NCI-H2107 treated with DMSO at 0.1 percent for 48 hours (cell line): ENCODE results near the gene OLFML2A.

Experiments used
- DNase-seq: peaks from one replicate; lab custom pipeline; 2025; ENCODE audit not compliant: unreplicated experiment; lab: John Stamatoyannopoulos, UW

The OLFML2A gene

DNA sequence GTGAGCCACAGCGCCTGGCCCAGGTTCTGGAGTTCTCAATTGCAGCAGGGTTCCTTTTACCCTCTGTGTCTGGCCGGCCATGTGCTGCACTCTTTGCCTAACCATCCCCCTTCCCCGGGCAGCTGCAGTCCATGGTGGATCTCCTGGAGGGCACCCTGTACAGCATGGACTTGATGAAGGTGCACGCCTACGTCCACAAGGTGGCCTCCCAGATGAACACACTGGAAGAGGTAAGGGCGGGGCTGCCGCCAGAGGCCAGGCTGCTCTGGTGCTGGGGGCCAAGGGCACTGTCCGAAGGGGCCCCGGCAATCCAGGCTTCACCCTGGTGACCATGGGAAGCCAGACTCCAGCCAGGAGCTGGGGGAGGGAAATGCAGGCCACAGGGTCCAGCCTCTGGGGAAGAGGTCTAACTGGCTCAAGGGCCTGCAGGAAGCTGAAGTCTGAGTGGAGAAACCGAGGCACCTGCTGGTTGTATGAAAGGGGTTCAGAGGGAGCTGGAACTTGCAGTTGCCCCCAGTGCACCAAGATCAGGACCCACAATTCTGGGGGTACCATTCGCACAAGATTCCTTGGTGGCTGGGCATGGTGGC is 18.1 kb downstream of the OLFML2A start:
- no peak for DNase-seq

DNA sequence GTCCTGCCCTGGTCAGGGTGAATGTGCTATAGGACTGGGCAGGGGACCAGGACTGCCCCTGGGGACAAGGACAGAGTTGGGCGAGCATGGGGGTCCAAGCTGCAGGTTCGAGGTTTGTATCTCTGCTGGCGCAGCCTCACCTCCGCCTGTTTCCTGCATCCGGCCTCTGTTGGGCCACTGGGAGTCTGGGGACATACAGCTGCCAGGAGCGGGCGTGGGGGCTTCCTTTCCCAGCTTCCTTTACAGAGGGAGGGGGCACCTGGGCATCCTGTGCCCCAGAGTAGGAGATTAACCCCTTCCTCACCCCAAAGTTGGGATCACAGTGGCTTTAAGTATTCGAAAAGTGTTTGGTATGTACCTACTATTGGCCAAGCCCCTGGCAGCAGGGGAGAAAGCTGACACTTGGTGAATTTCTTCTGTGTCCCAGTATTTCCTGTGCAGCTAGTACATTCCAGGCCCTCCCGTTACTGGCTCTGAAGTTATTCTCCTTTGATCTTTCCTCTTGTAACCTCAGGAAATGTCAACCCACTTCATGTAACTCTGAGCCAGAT is 19.0 kb downstream of the OLFML2A start:
- DNase-seq: no peak

DNA sequence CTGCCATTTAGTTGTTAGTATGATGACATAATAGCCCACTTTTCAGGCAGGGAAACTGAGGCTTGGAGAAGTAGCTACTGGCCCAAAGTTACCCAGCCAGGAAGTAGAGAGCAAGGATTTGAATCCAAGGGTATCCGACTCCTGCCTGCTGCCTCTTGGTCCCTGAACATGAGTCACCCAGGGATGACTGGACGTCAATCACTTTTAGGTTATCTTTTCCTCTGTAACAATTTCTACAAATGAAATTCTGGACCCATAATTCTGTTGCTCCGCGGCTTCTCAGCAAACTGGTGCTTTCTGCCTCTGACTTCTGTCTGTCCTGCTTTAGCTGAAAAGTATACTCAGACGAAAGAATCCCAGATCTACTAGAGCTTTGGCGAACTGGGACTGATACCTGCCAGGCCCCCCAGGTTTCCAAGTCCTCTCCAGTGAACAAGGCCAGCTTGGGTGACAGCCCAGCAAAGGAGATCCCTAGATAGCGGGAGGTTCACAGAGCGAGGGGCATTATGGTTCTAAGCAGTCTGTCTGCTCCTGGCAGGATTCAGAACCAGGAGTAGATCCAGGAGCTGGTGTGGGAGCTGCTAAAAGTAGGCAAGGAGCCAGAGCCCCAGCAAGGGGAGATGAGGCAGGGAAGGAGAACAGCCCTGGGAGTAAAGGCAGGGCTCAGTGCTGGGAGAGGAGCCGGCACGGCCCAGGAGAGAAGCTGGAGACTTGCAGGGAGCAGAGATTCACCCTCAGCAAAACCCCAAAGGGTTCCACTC is 20.6 kb downstream of the OLFML2A start:
- DNase-seq: no peak

DNA sequence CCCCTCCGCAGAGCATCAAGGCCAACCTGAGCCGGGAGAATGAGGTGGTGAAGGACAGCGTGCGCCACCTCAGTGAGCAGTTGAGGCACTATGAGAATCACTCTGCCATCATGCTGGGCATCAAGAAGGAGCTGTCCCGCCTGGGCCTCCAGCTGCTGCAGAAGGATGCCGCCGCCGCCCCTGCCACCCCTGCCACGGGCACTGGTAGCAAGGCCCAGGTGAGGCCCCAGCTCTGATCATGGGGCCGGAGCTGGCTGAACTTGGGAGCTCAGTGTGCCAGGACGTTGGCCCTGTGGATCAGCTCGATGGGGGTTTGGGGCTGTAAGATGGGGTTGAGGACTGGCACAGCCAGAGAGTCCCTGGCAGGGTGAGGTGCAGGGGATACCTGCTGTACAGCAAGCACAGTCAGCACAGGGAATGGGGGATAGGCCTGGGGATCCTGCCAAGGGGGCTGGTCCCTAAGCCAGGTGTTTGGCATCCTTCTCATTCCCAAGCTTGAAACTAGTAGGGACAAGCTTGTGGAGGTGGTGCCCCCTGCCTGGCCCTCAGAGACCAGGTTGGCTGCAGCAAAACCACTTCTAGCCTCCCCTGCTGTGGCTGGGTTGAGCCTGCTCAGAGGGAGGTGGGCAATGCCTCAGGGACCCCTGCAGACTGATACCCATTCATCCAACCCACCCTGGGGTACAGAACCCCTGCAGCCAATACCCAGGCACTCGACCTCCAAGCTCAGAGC is 22.5 kb downstream of the OLFML2A start:
- DNase-seq: no peak

DNA sequence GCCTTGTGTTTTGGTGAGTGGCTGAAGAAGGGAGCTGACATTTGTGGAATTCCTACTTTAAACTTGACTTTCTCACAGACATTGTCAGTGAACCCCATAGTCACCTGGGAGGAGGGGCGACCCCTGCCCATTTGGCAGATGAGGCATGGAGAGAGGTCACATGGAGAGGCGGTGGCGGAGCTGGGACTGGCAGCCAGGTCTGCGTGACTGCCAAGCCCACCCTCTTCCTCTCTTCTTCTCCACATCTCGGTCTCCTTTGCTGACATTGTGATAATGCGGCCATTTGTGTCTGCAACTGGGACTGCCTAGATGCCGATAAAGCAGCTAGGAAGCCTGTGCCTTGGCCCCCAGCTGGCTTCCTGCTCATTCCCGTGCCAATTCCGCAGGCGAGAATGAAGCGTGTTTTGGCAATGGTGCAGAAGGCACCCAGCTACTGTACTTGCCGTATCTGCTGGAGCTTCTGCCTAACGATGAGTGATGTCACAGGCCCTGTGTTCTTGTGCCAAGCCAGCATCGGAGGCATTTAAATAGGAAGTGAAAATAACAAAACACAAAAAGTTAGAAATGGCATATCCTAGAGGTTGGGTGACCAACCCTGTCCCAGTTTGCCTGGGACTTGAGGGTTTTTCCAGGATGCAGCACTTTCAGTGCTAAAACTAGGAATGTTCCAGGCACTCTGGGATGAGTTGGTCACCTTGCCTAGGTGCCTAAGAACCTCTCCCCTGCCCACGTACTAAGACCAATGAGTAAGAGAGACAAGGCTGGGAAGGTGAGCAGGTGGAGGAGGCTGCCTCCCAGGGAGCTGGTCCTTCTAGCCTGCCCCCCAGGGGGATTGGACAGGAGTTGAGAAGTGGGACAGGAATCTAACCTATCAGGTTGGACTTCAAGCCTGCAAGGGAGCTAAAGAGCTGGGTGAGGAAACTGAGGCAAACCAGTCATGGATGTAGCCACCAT is 23.6 kb downstream of the OLFML2A start:
- DNase-seq: no peak

DNA sequence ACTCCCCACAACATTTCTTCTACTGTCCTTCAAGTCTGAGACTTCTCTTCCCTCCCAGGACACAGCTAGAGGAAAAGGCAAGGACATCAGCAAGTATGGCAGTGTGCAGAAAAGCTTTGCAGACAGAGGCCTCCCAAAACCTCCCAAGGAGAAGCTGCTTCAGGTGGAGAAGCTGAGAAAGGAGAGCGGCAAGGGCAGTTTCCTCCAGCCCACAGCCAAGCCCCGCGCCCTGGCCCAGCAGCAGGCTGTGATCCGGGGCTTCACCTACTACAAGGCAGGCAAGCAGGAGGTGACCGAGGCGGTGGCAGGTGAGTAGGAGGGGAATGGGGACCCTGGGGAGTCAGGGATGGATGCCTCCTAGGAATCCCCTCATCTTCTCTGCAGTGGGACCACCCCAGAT is 24.4 kb downstream of the OLFML2A start:
- DNase-seq: no peak

DNA sequence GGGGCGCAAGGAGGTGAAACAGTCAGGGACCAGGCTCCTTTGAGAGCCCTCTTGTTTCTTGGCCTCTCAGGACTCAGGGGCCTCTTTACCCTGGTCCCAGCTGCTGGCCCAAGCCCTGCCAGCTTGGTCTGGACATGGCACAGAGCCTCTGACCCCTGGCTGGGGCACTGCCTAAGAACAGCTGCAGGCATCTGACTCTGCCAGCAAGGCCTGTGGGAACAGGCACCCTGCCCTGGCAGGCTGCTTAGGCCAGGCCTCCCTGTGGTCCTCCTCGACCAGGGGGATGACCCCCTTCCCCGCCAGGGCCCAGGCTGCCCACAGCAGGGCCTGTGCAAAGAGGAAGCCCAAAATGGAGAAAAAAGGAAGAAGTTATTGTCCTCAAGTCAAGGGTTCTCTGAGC is 25.5 kb downstream of the OLFML2A start:
- DNase-seq: no peak

DNA sequence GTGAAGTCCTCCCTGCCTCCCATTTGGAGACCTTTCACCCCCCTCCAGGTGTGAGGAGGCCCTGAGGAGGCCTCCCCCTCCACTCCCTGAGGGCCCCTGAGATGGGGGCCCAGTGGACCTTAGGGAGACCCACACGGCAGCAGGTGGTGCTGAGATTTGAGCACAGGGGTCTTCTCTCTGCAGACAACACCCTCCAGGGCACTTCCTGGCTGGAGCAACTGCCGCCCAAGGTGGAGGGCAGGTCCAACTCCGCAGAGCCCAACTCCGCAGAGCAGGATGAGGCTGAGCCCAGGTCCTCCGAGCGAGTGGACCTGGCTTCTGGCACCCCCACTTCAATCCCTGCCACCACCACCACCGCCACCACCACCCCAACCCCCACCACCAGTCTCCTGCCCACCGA is 27.0 kb downstream of the OLFML2A start:
- DNase-seq: no peak

DNA sequence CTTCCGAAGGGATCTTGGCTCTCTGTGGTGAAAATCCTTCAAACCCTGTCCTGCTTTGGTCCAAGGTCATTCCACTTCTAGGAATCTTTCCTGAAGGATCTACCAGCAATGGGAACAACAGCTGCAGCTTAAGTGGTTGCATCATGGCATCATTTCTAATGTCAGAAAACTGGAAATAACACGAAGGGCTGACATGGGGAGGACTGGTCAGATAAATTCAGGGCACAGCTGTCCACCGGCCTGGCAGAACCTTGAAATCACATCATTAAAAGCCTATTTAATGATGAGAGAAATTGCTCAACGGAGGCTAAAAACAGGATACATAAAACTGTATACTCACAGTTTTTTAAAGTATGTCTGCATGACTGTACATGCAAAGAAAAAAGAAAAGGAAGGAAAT is 28.3 kb downstream of the OLFML2A start:
- DNase-seq: no peak

DNA sequence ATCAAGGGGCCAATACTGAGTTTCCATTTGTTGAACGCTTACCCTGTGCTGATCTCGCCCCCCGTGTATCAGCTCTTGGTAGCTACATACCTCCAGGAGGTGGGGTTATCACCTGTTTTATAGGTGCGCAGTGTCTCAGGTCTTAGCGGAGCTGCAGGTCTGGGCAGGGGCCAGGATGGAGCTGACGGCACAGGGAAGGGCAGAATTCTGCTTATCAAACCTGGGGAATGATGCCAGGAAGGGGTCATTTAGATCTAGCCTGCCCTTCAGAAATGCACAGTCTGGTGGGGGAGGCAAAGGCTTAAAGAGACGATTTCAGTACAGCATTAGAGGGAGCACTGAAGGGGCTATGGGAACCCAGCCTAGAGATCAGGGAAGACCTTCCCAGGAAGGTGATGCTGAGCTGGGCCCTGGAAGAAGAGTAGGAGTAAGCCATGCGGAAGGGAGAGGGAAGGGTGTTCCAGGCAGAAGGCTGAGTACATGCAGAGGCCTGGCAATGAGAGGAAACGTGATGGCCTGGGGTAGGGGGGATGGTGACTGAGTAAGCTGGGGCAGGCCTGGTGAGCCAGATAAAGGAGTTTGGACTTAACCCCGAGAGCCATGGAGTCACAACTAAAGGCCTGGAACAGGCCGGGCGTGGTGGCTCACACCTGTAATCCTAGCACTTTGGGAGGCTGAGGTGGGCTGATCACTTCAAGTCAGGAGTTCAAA is 31.5 kb downstream of the OLFML2A start:
- no peak for DNase-seq

DNA sequence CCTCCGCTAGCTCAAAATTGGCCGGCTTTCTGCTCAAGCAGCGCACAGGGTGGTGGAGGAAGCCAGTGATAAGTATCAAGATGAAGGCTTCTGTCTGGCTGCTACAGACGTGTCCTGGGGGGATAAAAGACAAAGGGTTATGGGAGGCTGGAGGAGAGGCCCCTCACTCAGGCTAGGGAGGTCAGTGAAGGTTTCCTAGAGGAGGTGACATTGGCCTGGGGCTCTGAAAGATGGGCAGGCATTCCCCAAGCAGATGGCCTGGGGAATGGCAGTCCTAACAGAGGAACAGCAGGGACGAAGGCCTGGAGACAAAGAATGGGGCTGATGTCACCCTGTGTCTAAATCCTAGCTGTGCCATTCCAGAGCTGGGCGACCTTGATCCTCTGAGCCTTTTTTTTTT is 32.3 kb downstream of the OLFML2A start:
- DNase-seq: no peak

DNA sequence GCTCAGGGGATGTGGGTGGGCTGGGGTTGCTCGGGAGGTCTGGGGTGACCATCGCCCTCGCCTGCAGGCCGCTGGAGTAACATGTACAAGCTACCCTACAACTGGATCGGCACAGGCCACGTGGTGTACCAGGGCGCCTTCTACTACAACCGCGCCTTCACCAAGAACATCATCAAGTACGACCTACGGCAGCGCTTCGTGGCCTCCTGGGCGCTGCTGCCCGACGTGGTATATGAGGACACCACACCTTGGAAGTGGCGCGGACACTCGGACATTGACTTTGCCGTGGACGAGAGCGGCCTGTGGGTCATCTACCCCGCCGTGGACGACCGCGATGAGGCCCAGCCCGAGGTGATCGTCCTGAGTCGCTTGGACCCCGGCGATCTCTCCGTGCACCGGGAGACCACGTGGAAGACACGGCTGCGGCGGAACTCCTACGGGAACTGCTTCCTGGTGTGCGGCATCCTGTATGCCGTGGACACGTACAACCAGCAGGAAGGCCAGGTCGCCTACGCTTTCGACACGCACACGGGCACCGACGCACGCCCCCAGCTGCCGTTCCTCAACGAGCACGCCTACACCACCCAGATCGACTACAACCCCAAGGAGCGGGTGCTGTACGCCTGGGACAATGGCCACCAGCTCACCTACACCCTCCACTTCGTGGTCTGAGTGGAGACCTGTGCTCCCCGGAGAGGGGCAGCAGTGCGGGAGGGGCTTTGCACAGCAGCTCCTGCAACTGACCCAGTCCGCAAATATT is 33.0 kb downstream of the OLFML2A start:
- DNase-seq: no peak

DNA sequence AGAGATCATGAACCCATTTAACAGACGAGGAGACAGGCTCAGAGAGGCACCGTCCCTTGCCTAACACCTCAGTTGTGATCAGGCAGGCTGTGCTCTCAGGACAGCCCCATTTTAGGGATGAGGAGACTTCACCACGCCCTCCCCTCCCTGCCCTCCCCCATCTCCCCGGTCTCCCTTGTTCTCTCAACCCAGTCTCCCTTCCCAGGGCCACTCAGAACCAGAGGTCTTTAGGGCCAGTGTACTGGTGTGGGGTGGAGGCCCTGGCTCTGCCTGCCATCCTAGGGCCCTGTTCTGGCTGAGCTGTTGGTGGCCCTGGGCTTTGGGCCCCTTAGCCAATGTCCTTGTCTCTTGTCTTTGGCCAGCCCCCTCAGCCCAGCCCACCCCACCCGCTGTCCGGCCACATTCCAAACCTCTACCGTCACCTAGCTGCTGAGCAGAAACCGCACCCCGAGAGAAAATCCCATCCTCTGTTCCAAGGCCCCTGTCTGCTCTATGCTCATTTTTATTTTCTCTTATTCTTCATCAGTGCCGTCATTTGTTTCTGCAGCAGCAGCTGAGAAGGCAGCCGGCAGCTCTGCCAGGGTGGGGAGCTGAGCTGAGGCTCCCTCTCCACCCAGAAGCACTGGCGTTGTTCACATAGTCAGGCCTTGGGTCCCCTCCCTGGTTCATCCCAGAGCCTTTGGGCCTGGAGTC is 33.9 kb downstream of the OLFML2A start:
- no peak for DNase-seq

DNA sequence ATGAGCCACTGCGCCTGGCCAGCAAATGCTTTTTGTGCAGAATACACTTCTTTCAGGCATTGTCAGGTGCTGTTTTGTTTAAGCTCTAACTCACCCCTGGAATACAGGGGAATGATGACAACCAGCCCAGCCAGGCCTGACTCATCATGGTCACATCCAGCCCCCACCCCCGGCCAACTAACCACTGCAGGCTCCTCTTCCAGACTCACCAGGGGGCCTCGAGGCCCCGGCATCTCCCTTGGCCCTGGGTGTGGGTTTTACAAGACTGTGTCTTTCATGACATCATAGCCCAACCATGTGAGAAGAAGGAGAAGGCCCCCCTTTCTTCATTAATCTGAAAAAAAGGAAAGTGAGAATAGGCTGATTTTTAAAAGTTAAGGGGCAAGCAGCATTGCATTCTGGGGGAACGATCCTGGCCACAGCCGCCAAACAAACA is 35.5 kb downstream of the OLFML2A start:
- DNase-seq: no peak

DNA sequence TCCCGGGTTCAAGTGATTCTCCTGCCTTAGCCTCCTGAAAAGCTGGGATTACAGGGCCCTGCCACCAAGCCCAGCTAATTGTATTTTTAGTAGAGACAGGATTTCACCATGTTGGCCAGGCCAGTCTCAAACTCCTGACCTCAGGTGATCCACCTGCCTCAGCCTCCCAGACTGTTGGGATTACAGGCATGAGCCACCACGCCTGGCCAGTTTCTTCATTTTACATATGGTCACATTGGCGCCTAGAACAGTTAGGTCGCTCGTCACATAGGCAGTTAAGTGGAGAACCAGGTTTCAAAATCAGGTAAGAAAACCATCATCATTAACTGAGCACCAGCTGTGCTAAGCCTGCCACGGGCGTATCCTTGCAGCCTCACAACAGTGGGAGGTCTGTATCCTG is 36.1 kb downstream of the OLFML2A start:
- DNase-seq: no peak

DNA sequence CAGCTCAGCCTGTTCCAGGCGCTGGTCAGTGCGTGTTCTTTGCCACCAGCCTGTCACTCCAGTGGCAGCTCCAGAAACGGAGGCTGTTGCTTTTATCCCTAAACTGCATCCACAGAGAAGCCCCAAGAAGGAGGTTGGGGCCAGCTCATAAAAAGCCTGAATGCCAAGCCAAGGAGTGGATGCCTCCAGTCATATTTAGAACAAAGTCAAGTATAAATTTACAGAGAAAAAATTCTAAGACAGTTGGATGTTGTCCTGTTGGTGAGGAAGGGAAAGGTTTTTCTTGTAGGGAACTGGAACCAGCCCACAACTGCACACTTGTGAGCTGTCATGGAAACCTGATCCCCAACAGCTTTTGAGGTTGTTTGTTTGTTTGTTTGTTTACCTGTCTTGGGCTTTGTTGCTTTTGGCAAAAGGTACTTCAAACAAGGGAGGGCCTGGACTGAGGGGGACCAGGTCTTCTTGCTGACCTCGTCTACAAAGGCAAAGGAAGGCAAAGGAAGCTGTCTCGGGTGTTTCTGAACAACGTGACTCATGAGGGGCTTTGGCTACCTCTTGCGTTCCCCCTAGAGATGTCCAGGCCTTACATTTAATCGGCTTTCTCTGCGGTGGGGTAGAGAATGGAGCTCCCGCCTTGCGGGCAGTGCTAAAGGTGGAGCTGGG is 36.7 kb downstream of the OLFML2A start:
- no peak for DNase-seq

DNA sequence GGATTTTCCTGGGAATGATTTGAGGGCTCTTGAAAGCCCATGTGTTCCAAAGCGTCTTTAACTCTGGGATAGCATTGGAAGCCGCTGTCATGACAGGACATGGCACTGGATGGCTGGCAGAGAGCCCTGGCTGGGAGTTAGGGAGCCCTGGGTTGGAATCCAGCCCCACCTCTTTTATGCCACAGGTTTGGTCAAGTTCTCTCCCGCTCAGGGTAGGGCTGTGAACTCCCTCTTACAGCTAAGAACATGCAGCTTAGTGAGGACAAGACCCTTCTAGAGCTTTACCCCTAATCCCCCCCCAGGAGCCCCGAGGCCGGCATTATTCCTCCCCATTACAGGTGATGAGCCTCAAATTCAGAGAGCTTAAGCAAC is 37.2 kb downstream of the OLFML2A start:
- no peak for DNase-seq

DNA sequence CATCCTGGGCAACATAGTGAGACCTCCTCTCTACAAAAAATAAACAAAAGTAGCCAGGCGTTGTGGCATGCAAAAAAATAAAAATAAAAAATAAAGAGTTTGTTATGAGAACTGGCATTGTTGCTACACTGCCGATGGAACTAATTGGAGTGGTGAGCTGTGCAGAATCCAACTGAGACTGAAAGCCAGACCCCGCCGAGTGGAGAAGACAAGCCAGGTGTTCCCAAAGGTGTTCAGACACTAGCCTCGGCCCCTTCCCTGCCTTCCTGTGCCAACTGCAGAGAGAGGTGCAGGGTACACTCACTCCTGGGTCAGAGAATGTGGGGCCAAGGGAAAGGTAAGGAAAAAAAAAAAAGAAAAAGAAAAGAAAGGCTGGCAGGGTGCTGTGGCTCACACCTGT is 38.7 kb downstream of the OLFML2A start:
- no peak for DNase-seq
